NCI-H2196 (cell line): Measurements from ENCODE around the gene ZAP70.

Experiments
- DNase-seq: peaks from one replicate; lab custom pipeline; 2025; ENCODE audit not compliant: unreplicated experiment; lab: John Stamatoyannopoulos, UW

Gene ZAP70

GRCh38 chr2:97715951-97716694, 2.7 kb downstream of the ZAP70 start:
- DNase-seq, result no peak

GRCh38 chr2:97716695-97717612, 3.6 kb downstream of the ZAP70 start:
- DNase-seq, result no peak

GRCh38 chr2:97717613-97717995, 4.2 kb downstream of the ZAP70 start:
- no peak for DNase-seq

- no peak for DNase-seq
These were observed 4.9 kb downstream of the ZAP70 start for GRCh38 chr2:97718051-97718882.

GRCh38 chr2:97718942-97719341, 5.6 kb downstream of the ZAP70 start:
- DNase-seq, result no peak

- DNase-seq, result no peak
These were observed 6.2 kb downstream of the ZAP70 start for GRCh38 chr2:97719362-97720155.

GRCh38 chr2:97720746-97721145, 7.4 kb downstream of the ZAP70 start:
- DNase-seq, result no peak

- no peak for DNase-seq
These were observed 8.9 kb downstream of the ZAP70 start for GRCh38 chr2:97722227-97722626.

GRCh38 chr2:97723156-97724072, 10.0 kb downstream of the ZAP70 start:
- DNase-seq, result no peak

GRCh38 chr2:97724073-97724410, 10.7 kb downstream of the ZAP70 start:
- no peak for DNase-seq

GRCh38 chr2:97724501-97724900, 11.1 kb downstream of the ZAP70 start:
- no peak for DNase-seq

GRCh38 chr2:97724946-97725688, 11.7 kb downstream of the ZAP70 start:
- no peak for DNase-seq

- DNase-seq, result no peak
These were observed 13.1 kb downstream of the ZAP70 start for GRCh38 chr2:97726261-97727064.

GRCh38 chr2:97727296-97727695, 13.9 kb downstream of the ZAP70 start:
- no peak for DNase-seq

GRCh38 chr2:97728091-97728731, 14.8 kb downstream of the ZAP70 start:
- DNase-seq, result no peak

- no peak for DNase-seq
These were observed 16.9 kb downstream of the ZAP70 start for GRCh38 chr2:97730245-97730644.

GRCh38 chr2:97731274-97732020, 18.1 kb downstream of the ZAP70 start:
- DNase-seq, result no peak
